WERI-Rb-1 (cell line): ENCODE data around the gene VAT1.

Experiments
- DNase-seq: peaks from one replicate; pipeline ENCODE4 v3.0.0-alpha.2; 2020
- H3K27ac ChIP-seq: fragments of 250-450 bp; sonication (Bioruptor Pico); 2 replicates; pipeline ENCODE4 v1.5.1; 2020; ENCODE audit warnings: mild to moderate bottlenecking, moderate library complexity
- H3K27me3 ChIP-seq: fragments of 250-450 bp; sonication (Bioruptor Pico); 2 replicates; pipeline ENCODE4 v1.5.1; 2021; ENCODE audit warnings: mild to moderate bottlenecking, low read depth, moderate library complexity; ENCODE audit not compliant: insufficient read depth, severe bottlenecking
- H3K36me3 ChIP-seq: fragments of 250-450 bp; sonication (Bioruptor Pico); 2 replicates; pipeline ENCODE4 v1.5.1; 2020; ENCODE audit warnings: mild to moderate bottlenecking, moderate library complexity
- H3K4me3 ChIP-seq: 2 replicates; pipeline ENCODE4 v1.5.1; 2011; ENCODE audit warnings: low read depth, mild to moderate bottlenecking, control low read depth, low read length
- H3K9me3 ChIP-seq: fragments of 250-450 bp; sonication (Bioruptor Pico); 2 replicates; pipeline ENCODE4 v1.5.1; 2021; ENCODE audit warnings: mild to moderate bottlenecking, moderate library complexity; ENCODE audit not compliant: severe bottlenecking
- TF ChIP-seq, protein P1 (sequence below): IDR thresholded peaks from 2 replicates; pipeline ENCODE4 v1.5.1; 2011; ENCODE audit warnings: low read depth, mild to moderate bottlenecking, control low read depth, inconsistent platforms, low read length

VAT1 gene

GRCh38 chr17:43019418-43019817 is 2.8 kb downstream of the VAT1 start:
- Histone ChIP-seq H3K4me3 (no peak overlapping the region), H3K9me3 (no peaks in the 10 kb centered on the region), H3K36me3 (peaks cover 31% of the 10 kb centered on the region), H3K27me3 (no peaks in the 10 kb centered on the region), H3K27ac (no peak overlapping the region)
- DNase-seq = no peak
- TF ChIP-seq, protein P1, sequence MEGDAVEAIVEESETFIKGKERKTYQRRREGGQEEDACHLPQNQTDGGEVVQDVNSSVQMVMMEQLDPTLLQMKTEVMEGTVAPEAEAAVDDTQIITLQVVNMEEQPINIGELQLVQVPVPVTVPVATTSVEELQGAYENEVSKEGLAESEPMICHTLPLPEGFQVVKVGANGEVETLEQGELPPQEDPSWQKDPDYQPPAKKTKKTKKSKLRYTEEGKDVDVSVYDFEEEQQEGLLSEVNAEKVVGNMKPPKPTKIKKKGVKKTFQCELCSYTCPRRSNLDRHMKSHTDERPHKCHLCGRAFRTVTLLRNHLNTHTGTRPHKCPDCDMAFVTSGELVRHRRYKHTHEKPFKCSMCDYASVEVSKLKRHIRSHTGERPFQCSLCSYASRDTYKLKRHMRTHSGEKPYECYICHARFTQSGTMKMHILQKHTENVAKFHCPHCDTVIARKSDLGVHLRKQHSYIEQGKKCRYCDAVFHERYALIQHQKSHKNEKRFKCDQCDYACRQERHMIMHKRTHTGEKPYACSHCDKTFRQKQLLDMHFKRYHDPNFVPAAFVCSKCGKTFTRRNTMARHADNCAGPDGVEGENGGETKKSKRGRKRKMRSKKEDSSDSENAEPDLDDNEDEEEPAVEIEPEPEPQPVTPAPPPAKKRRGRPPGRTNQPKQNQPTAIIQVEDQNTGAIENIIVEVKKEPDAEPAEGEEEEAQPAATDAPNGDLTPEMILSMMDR = no peak

DNA sequence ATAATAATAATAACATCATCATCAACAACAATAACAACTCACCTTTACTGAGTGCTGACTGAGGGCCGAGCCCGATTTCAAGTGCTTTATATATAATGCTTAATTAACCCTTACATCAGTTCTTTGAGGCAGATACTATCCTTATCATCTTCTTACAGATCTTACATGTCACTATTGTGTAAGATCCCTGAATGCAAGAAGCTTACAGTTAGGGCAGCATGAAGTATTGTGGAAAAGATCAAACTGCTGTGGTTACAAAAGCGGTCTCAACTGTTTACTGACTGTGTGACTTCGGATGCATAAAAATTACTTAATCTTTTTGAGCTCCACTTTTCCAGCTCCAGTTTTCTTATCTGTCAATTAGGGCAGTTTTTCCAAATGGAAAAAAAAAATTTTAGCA is 3.3 kb downstream of the VAT1 start:
- TF ChIP-seq, protein P1 = no peak
- no peak for DNase-seq
- Histone ChIP-seq H3K9me3 (no peaks in the 10 kb centered on the region), H3K4me3 (no peak overlapping the region), H3K27ac (no peak overlapping the region), H3K27me3 (no peaks in the 10 kb centered on the region), H3K36me3 (peaks cover 35% of the 10 kb centered on the region)

- TF ChIP-seq, protein P1 = no peak
- Histone ChIP-seq H3K36me3 (peaks cover 41% of the 10 kb centered on the region), H3K27ac (no peak overlapping the region), H3K9me3 (no peaks in the 10 kb centered on the region), H3K27me3 (no peaks in the 10 kb centered on the region), H3K4me3 (no peak overlapping the region)
- DNase-seq = no peak
These were observed 4.0 kb downstream of the VAT1 start for GRCh38 chr17:43018008-43018853.

GRCh38 chr17:43016216-43016615 is 6.0 kb downstream of the VAT1 start:
- peaks cover 41% of the 10 kb centered on the region for H3K36me3 ChIP-seq
- TF ChIP-seq, protein P1 = no peak

DNA sequence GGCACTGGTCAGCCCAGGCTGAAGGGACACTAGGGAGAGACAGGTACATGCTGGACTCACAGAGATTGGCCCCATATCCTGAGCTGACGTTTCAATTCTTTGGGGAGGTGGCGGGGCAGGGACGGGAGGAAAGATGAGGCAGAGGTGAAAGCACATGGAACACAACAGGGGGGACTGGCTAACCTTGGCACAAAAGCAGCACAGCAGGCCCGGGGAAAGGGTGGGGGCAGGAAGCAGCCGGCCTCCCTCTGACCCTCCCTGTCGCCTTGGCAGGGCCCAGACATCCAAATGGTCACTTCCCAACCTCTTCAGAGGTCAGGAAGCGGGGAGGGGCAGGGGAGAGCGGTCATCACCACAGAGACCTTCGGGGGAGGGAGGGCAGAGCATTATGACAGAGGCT is 6.6 kb downstream of the VAT1 start:
- H3K36me3 ChIP-seq = peaks cover 41% of the 10 kb centered on the region
- DNase-seq = no peak
- TF ChIP-seq, protein P1 = no peak

More at GRCh38 chr17:43016216-43016615, 6.0 kb downstream of the VAT1 start:
- Histone ChIP-seq H3K27me3 (no peaks in the 10 kb centered on the region), H3K9me3 (no peaks in the 10 kb centered on the region), H3K4me3 (no peak overlapping the region), H3K27ac (no peak overlapping the region; the same call in 1 of the 2 replicates)
- no peak for DNase-seq

More for the DNA sequence above, 6.6 kb downstream of the VAT1 start:
- H3K27me3 ChIP-seq = no peaks in the 10 kb centered on the region
- no peak overlapping the region for H3K4me3 ChIP-seq
- no peaks in the 10 kb centered on the region for H3K9me3 ChIP-seq
- H3K27ac ChIP-seq = no peak overlapping the region; the same call in 1 of the 2 replicates
